ENCODE data around the gene ZNF770. TPM values are rescaled to one million over a fixed set of nuclear protein-coding genes. Genes with fewer than 3 reads are reported as not detected.

Gene ZNF770
- total and polyA plus RNA-seq, 2 experiments from 2014 or later = 130 to 565 TPM

DNA sequence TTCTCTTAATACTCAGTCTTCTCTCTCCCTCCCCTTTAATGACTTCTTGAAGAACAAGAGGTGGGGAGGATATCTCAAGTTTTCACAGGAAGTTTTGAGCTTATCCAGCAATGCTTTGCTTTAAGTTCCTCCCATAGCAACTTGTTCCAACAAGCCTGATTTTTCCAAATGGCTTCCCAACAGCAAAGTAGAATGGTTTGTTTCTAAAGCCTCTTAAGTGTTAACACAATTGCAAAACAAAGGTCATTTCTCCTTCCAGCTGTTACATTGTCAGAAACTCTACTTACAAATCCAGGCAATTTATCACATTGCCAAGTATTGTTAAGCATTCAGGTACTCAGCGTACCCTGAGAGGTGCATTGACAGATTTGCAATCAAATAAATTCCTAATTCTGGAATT is 6.8 kb upstream of the ZNF770 start:
- Mint-ChIP-seq H3K4me3 (no peak overlapping the region), H3K36me3 (ENCODE audit: low read depth) (no peaks in the 10 kb centered on the region), H3K9me3 (peaks cover 2% of the 10 kb centered on the region; the same call in 1 of the 3 replicates), H3K27me3 (ENCODE audit: insufficient read depth, low read depth, poor library complexity) (peaks cover 5% of the 10 kb centered on the region), H3K27ac (peak overlapping the region; percentile 81; the same call in 1 of the 2 replicates), H3K4me1 (peaks cover 24% of the 10 kb centered on the region)
- H3K79me2 ChIP-seq (replicated peaks; ENCODE audit: insufficient read depth) = no peaks in the 10 kb centered on the region
- H3K4me1 ChIP-seq (ENCODE audit: insufficient read depth) = peaks cover 27% of the 10 kb centered on the region
- H4K20me1 ChIP-seq (replicated peaks; ENCODE audit: insufficient read depth) = no peaks in the 10 kb centered on the region
- ATAC-seq = peak; percentile 72
- no peak for TF ChIP-seq CREB1 (CRISPR knock-in tag; IDR thresholded peaks at IDR 0.05; ENCODE audit: low read depth)
- no peak for TF ChIP-seq ZNF331 (CRISPR knock-in tag; IDR thresholded peaks at IDR 0.05; ENCODE audit: low read depth)
- TF ChIP-seq EZH2 (IDR thresholded peaks at IDR 0.05; ENCODE audit: low read depth, unreplicated experiment) = no peak
- TF ChIP-seq, protein P1, sequence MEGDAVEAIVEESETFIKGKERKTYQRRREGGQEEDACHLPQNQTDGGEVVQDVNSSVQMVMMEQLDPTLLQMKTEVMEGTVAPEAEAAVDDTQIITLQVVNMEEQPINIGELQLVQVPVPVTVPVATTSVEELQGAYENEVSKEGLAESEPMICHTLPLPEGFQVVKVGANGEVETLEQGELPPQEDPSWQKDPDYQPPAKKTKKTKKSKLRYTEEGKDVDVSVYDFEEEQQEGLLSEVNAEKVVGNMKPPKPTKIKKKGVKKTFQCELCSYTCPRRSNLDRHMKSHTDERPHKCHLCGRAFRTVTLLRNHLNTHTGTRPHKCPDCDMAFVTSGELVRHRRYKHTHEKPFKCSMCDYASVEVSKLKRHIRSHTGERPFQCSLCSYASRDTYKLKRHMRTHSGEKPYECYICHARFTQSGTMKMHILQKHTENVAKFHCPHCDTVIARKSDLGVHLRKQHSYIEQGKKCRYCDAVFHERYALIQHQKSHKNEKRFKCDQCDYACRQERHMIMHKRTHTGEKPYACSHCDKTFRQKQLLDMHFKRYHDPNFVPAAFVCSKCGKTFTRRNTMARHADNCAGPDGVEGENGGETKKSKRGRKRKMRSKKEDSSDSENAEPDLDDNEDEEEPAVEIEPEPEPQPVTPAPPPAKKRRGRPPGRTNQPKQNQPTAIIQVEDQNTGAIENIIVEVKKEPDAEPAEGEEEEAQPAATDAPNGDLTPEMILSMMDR (conservative IDR thresholded peaks at IDR 0.05; ENCODE audit: low read depth in 2 of 2) = no peak
- no peak for TF ChIP-seq NANOG (IDR thresholded peaks at IDR 0.05; ENCODE audit: borderline replicate concordance)
- TF ChIP-seq JUNB (IDR thresholded peaks at IDR 0.05; ENCODE audit: unreplicated experiment) = no peak
- TF ChIP-seq, protein P2, sequence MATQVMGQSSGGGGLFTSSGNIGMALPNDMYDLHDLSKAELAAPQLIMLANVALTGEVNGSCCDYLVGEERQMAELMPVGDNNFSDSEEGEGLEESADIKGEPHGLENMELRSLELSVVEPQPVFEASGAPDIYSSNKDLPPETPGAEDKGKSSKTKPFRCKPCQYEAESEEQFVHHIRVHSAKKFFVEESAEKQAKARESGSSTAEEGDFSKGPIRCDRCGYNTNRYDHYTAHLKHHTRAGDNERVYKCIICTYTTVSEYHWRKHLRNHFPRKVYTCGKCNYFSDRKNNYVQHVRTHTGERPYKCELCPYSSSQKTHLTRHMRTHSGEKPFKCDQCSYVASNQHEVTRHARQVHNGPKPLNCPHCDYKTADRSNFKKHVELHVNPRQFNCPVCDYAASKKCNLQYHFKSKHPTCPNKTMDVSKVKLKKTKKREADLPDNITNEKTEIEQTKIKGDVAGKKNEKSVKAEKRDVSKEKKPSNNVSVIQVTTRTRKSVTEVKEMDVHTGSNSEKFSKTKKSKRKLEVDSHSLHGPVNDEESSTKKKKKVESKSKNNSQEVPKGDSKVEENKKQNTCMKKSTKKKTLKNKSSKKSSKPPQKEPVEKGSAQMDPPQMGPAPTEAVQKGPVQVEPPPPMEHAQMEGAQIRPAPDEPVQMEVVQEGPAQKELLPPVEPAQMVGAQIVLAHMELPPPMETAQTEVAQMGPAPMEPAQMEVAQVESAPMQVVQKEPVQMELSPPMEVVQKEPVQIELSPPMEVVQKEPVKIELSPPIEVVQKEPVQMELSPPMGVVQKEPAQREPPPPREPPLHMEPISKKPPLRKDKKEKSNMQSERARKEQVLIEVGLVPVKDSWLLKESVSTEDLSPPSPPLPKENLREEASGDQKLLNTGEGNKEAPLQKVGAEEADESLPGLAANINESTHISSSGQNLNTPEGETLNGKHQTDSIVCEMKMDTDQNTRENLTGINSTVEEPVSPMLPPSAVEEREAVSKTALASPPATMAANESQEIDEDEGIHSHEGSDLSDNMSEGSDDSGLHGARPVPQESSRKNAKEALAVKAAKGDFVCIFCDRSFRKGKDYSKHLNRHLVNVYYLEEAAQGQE (IDR thresholded peaks at IDR 0.05; ENCODE audit: unreplicated experiment) = no peak
- TF ChIP-seq, protein P3, sequence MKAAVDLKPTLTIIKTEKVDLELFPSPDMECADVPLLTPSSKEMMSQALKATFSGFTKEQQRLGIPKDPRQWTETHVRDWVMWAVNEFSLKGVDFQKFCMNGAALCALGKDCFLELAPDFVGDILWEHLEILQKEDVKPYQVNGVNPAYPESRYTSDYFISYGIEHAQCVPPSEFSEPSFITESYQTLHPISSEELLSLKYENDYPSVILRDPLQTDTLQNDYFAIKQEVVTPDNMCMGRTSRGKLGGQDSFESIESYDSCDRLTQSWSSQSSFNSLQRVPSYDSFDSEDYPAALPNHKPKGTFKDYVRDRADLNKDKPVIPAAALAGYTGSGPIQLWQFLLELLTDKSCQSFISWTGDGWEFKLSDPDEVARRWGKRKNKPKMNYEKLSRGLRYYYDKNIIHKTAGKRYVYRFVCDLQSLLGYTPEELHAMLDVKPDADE (IDR thresholded peaks at IDR 0.05) = no peak
- no peak for TF ChIP-seq ZNF114 (CRISPR knock-in tag; IDR thresholded peaks at IDR 0.05)
- no peak for TF ChIP-seq POLR2AphosphoS5 (IDR thresholded peaks at IDR 0.05; ENCODE audit: low read depth)
- TF ChIP-seq, protein P4, sequence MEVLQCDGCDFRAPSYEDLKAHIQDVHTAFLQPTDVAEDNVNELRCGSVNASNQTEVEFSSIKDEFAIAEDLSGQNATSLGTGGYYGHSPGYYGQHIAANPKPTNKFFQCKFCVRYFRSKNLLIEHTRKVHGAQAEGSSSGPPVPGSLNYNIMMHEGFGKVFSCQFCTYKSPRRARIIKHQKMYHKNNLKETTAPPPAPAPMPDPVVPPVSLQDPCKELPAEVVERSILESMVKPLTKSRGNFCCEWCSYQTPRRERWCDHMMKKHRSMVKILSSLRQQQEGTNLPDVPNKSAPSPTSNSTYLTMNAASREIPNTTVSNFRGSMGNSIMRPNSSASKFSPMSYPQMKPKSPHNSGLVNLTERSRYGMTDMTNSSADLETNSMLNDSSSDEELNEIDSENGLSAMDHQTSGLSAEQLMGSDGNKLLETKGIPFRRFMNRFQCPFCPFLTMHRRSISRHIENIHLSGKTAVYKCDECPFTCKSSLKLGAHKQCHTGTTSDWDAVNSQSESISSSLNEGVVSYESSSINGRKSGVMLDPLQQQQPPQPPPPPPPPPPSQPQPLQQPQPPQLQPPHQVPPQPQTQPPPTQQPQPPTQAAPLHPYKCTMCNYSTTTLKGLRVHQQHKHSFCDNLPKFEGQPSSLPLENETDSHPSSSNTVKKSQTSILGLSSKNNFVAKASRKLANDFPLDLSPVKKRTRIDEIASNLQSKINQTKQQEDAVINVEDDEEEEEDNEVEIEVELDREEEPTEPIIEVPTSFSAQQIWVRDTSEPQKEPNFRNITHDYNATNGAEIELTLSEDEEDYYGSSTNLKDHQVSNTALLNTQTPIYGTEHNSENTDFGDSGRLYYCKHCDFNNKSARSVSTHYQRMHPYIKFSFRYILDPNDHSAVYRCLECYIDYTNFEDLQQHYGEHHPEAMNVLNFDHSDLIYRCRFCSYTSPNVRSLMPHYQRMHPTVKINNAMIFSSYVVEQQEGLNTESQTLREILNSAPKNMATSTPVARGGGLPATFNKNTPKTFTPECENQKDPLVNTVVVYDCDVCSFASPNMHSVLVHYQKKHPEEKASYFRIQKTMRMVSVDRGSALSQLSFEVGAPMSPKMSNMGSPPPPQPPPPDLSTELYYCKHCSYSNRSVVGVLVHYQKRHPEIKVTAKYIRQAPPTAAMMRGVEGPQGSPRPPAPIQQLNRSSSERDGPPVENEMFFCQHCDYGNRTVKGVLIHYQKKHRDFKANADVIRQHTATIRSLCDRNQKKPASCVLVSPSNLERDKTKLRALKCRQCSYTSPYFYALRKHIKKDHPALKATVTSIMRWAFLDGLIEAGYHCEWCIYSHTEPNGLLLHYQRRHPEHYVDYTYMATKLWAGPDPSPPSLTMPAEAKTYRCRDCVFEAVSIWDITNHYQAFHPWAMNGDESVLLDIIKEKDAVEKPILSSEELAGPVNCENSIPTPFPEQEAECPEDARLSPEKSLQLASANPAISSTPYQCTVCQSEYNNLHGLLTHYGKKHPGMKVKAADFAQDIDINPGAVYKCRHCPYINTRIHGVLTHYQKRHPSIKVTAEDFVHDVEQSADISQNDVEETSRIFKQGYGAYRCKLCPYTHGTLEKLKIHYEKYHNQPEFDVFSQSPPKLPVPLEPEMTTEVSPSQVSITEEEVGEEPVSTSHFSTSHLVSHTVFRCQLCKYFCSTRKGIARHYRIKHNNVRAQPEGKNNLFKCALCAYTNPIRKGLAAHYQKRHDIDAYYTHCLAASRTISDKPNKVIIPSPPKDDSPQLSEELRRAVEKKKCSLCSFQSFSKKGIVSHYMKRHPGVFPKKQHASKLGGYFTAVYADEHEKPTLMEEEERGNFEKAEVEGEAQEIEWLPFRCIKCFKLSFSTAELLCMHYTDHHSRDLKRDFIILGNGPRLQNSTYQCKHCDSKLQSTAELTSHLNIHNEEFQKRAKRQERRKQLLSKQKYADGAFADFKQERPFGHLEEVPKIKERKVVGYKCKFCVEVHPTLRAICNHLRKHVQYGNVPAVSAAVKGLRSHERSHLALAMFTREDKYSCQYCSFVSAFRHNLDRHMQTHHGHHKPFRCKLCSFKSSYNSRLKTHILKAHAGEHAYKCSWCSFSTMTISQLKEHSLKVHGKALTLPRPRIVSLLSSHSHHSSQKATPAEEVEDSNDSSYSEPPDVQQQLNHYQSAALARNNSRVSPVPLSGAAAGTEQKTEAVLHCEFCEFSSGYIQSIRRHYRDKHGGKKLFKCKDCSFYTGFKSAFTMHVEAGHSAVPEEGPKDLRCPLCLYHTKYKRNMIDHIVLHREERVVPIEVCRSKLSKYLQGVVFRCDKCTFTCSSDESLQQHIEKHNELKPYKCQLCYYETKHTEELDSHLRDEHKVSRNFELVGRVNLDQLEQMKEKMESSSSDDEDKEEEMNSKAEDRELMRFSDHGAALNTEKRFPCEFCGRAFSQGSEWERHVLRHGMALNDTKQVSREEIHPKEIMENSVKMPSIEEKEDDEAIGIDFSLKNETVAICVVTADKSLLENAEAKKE (CRISPR knock-in tag; IDR thresholded peaks at IDR 0.05) = no peak
- no peak for TF ChIP-seq STAT1 (IDR thresholded peaks at IDR 0.05; ENCODE audit: unreplicated experiment)
- TF ChIP-seq EZH2phosphoT487 (IDR thresholded peaks at IDR 0.05; ENCODE audit: unreplicated experiment) = no peak
- no peak overlapping the region for H2AFZ ChIP-seq
- H3K27me3 ChIP-seq (ENCODE audit: insufficient read depth) = no peaks in the 10 kb centered on the region
- H3K4me2 ChIP-seq = no peak overlapping the region
- H3K9me2 ChIP-seq (ENCODE audit: insufficient read depth) = no peaks in the 10 kb centered on the region
- peak overlapping the region; percentile 48; the same call in 1 of the 2 replicates for H3K27ac ChIP-seq (ENCODE audit: low read depth)
- H3F3A ChIP-seq (replicated peaks; ENCODE audit: low read depth) = 0 out of 2 replicates have a peak, but pooled peaks cover 4% of the 10 kb centered on the region
- no peak overlapping the region for H3K4me3 ChIP-seq
- peak; percentile 40 for DNase-seq (ENCODE audit: low spot score)
- H3K36me3 ChIP-seq (ENCODE audit: insufficient read depth) = no peaks in the 10 kb centered on the region
